Subcutaneous abdominal adipose tissue (tissue), 5 donors: Measurements from ENCODE around the gene GKAP1.
"Not testable (repeated sequence)": the region's sequence is repeated elsewhere in the genome, so short reads cannot be mapped to it uniquely, and the experiment has no call there.

Source experiments
- H3K27ac ChIP-seq: one replicate; pipeline ENCODE4 v1.7.0; 2013; ENCODE audit warnings: low read depth, mild to moderate bottlenecking, inconsistent platforms, low read length, moderate library complexity
- H3K27me3 ChIP-seq, 5 donors: one replicate each; pipeline ENCODE4 v1.7.0; 2013; ENCODE audit warnings: low read length in 5 of 5, inconsistent platforms in 1 of 5; ENCODE audit not compliant: control insufficient read depth in 5 of 5, insufficient read depth in 4 of 5
- H3K36me3 ChIP-seq, 5 donors: one replicate each; pipeline ENCODE4 v1.7.0; 2013; ENCODE audit warnings: low read length in 5 of 5; ENCODE audit not compliant: control insufficient read depth in 5 of 5, insufficient read depth in 5 of 5
- H3K4me1 ChIP-seq, 5 donors: one replicate each; pipeline ENCODE4 v1.7.0; 2013; ENCODE audit warnings: low read length in 5 of 5, mild to moderate bottlenecking in 3 of 5, moderate library complexity in 1 of 5; ENCODE audit not compliant: control insufficient read depth in 5 of 5, insufficient read depth in 5 of 5
- H3K4me3 ChIP-seq, 5 donors: one replicate each; pipeline ENCODE4 v1.7.0; 2013; ENCODE audit warnings: low read length in 5 of 5, low read depth in 1 of 5
- H3K9ac ChIP-seq, 5 donors: one replicate each; pipeline ENCODE4 v1.7.0; 2013; ENCODE audit warnings: low read length in 5 of 5, mild to moderate bottlenecking in 4 of 5, moderate library complexity in 3 of 5
- H3K9me3 ChIP-seq, 5 donors: one replicate each; pipeline ENCODE4 v1.7.0; 2013; ENCODE audit warnings: low read length in 5 of 5; ENCODE audit not compliant: control insufficient read depth in 5 of 5
- donor health status: healthy.
- donor health status: healthy.
- donor health status: healthy.
- donor health status: healthy.
- donor health status: healthy.

The GKAP1 gene

DNA sequence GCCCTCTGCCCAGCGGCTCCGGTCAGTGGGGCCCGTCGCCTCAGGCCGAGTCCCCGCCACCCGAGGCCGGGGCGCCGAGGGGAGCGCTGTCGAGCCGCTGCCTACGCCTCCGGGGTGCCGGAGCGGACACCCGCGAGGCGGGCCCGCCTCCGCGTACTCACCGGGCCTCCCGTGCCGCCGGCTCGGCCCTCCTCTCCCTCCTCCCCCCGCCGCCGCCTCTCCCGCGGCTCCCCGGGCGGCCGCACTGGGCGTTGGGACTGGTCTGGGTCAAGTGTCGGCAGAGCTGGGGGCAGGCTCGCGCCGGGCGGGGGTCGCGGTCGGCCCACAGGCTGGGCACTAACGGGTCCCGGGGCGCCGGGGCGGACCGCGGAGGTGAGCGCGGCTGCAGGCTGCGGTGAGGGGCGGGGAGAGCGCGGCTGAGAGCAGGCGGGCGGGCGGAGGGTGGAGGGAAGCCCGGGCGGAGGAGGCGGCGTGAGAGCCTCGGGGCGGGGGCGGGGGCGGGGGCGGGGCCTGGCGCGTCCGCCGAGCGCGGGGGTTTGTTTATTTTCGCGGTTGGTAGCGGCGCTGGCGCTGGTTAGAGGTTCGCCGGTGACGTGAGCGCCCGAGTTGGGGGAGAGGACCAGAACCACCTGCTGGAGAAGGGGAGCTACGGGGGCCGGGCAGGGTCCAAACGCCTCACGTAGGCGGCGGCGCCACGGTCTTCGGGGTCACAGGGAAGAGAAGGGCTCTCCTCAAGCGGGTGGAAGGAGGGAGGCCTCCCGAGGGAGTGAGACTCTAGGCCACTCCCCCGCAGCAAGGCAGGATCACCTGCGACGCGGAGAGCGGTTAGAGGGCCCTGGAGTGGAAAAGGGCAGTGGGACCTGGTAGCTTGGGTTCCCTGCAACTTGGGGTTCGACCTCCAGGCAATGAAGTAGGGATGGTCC, at the start of gene GKAP1:
Gene GKAP1, minus strand, starts transcription at position 414 of the 923 bp plus-strand sequence. CDS start 11,252 bp downstream, outside the sequence.
- Histone ChIP-seq H3K4me3 (peak within 1 kb of the TSS; percentile 57 to 67 (median 63)), H3K27ac (peak within 1 kb of the TSS; percentile 55)
- not testable (repeated sequence) for H3K9me3 ChIP-seq

DNA sequence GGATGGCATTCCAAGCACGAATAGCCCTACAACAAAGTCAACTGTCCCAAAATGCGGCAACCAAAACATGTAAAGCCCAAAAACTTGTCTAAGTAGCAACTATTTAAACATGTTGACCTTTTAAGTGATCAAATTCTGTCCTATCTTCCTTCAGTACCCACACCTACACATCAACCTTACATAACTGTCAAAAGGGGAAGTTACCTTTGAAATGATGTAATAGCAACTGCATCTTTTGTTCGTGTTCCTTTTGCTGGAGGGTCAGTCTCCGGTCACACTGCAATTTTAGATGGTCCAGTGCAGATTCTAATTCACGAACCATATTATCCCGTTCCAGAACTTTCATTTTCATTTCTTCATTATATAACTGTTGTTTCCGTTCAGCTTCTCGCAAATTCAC, 32.3 kb upstream of the GKAP1 start:
- not testable (repeated sequence) for H3K9me3 ChIP-seq, H3K4me3 ChIP-seq, H3K27me3 ChIP-seq, H3K9ac ChIP-seq, H3K27ac ChIP-seq, H3K36me3 ChIP-seq, H3K4me1 ChIP-seq

More for the DNA sequence above, at the start of gene GKAP1:
- not testable (repeated sequence) for H3K36me3 ChIP-seq, H3K4me1 ChIP-seq, H3K27me3 ChIP-seq
- peak within 1 kb of the TSS in 4 of 5 donors; percentile 56 to 79 (median 70) for H3K9ac ChIP-seq

DNA sequence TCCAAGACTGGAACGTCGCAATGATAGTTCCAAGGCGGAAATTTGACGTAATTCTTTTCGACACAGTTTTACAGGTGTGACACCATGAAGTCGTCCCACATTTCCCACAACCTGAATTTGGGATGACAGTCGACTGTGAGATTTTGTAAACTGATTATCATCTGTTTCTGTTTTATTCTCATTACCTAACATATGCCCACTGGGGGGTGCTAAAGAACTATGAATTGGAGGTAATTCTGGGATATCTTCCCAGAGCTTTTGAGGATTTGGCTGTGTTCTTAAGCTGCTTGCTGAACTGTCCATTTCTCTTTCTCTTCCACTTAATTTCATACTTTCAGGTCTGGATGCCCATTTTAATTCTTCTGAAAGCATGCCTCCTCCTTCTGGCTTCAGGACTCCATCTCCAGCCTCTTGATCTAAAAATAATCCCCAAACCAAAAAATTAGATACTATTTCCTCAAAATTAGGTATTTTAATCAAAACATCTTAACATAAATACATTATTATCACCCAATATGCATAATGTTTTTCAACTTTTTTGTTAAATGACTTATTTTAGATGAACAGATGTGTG, 19.6 kb upstream of the GKAP1 start:
- not testable (repeated sequence) for H3K4me3 ChIP-seq, H3K4me1 ChIP-seq, H3K27ac ChIP-seq, H3K9ac ChIP-seq, H3K36me3 ChIP-seq, H3K27me3 ChIP-seq, H3K9me3 ChIP-seq

DNA sequence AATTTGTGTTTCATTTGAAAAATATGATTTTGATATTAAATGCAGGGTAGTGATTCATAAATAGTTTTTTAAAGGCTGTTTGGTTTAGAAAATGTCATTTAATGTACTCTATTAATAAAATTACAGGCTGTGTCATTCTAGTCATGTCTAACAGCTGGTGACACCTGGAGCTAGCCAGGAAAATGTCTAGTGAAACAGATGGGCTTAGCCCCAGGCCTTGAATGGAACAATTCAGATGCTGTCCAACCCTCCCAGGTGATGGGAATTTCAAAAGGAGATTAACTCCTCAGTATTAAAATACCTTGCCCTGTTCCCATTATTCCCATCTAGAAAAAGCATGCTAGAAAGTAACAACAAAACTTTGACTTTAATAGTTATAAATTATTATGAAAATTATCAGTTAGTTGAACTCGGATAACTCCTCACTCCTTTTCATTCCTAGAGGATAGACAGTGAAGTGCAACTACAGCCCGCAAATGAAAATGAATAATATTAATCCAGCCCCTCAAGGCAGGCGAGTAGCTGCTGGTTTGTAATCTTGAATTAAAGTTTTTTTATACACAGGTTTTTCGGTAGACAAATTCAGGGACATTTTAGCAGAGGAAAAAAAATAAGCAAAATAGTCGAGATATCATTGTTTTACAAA, 13.0 kb upstream of the GKAP1 start:
- not testable (repeated sequence) for H3K27me3 ChIP-seq, H3K36me3 ChIP-seq, H3K4me1 ChIP-seq, H3K9ac ChIP-seq, H3K27ac ChIP-seq, H3K4me3 ChIP-seq, H3K9me3 ChIP-seq

DNA sequence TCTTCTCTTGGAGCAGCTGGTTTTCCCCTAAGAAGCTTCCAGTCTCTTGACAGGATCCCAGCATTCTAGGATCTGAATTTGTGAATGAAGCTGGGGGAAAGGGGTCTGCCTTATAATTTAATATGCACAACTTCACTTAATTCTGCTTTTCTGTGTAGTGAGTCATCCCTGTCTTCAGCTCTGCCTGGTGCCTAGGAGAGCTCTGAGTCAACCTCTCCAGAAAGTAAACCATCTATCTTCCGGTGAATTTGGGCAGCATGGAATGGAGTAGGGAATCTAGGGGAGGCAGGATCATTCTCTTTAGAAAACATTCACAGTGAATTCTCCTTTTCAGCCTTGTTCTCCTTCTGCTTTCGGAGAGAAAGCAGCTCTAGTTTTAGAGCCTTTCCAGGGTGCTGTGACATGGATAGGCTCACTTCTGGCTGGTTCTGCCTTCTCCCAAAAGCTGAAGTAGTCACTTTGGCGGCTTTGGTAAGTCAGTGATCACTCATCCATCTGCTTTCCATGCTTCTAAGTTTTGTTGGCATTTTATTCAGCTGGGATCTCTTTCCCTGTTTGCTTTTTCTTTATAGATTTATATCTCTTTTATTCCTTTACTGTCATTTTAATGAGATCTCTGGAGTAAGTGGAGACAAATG, 7.5 kb upstream of the GKAP1 start:
- H3K9me3 ChIP-seq, H3K9ac ChIP-seq, H3K4me3 ChIP-seq, H3K27ac ChIP-seq, H3K4me1 ChIP-seq, H3K27me3 ChIP-seq, H3K36me3 ChIP-seq: not testable (repeated sequence)

DNA sequence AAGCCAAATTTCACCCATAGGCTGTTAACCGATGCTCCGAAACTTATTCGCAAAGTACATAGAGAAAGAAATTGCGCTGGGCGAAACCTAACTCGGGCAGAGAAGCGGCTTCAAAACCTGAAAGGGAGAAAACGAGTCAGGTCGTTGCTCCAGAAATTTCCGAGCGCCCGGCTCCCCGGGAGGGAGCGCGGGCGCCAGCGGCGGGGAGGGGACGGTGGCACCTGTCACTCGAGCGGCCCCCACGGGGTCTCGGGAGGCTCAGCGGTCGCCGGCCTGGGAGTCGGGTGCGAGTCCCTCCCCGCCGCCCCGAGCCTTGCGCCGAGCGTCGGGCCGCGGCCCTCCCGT, 586 bp downstream of the GKAP1 start:
- H3K4me3 ChIP-seq, result peak overlapping the region; percentile 57 to 67 (median 60)
- H3K4me1 ChIP-seq, H3K9me3 ChIP-seq, H3K27me3 ChIP-seq, H3K36me3 ChIP-seq: not testable (repeated sequence)
- H3K27ac ChIP-seq, result peak overlapping the region; percentile 55
- peak overlapping the region in 3 of 5 donors; percentile 67 to 79 (median 74) for H3K9ac ChIP-seq

DNA sequence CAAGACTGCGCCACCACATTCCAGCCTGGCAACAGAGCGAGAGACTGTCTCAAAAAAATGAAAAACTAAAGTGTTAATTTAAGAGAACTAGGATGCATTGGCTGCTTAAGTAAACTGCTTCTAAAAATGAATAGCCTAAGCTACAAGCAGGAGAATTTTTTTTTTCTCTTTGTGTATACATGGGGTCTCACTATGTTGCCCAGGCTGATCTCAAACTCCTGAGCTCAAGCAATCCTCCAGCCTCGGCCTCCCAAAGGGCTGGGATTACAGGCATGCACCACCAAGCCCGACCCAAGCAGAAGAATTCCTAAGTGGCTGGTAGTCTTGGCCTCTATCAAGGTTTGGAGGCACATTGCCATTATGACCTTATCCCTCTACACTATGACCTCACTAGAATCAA, 2.4 kb downstream of the GKAP1 start:
- H3K27me3 ChIP-seq, H3K9ac ChIP-seq, H3K9me3 ChIP-seq, H3K4me1 ChIP-seq, H3K27ac ChIP-seq, H3K4me3 ChIP-seq, H3K36me3 ChIP-seq: not testable (repeated sequence)

DNA sequence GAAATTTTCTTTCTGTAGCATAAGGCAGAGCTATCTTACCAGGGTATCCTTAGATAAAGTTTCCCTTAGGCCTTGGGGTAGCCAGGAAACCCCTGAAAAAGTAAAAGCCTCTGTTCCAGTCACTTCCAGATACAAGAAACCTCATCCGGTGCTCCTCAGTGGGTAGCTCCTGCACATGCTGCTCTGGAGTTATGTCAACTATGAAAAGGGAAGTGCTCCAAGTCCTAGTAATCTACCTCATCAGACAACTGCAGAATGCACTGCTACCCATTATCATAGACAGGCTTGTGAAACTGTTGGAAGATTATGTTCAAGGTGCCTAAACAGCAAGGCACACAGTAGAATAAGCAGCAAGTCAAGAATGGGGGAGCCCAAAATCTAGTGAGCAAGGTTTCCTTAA, 8.4 kb downstream of the GKAP1 start:
- H3K27ac ChIP-seq, H3K36me3 ChIP-seq, H3K4me1 ChIP-seq, H3K9me3 ChIP-seq, H3K4me3 ChIP-seq, H3K27me3 ChIP-seq, H3K9ac ChIP-seq: not testable (repeated sequence)

DNA sequence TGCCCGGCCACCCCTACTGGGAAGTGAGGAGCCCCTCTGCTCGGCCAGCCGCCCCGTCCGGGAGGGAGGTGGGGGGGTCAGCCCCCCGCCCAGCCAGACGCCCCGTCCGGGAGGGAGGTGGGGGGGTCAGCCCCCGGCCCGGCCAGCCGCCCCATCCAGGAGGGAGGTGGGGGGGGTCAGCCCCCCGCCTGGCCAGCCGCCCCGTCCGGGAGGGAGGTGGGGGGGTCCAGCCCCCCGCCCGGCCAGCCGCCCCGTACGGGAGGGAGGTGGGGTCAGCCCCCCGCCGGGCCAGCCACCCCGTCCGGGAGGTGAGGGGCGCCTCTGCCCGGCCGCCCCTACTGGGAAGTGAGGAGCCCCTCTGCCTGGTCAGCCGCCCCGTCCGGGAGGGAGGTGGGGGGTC, 13.1 kb downstream of the GKAP1 start:
- not testable (repeated sequence) for H3K27me3 ChIP-seq, H3K27ac ChIP-seq, H3K9me3 ChIP-seq, H3K9ac ChIP-seq, H3K4me1 ChIP-seq, H3K36me3 ChIP-seq, H3K4me3 ChIP-seq

DNA sequence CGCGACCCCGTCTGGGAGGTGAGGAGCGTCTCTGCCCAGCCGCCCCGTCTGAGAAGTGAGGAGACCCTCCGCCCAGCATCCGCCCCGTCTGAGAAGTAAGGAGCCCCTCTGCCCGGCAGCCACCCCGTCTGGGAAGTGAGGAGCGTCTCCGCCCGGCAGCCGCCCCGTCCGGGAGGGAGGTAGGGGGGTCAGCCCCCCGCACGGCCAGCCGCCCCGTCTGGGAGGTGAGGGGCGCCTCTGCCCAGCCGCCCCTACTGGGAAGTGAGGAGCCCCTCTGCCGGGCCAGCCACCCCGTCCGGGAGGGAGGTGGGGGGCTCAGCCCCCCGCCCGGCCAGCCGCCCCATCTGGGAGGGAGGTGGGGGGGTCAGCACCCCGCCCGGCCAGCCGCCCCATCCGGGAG, 13.6 kb downstream of the GKAP1 start:
- peaks cover 3 to 11% (median 7%) of the 10 kb centered on the region in 5 donors for H3K36me3 ChIP-seq
- H3K9ac ChIP-seq, H3K27me3 ChIP-seq, H3K27ac ChIP-seq, H3K9me3 ChIP-seq, H3K4me1 ChIP-seq, H3K4me3 ChIP-seq: not testable (repeated sequence)
